Adrenal gland (tissue), 5 donors: ENCODE measurements around the gene AFTPH.

Source experiments
- POLR2A ChIP-seq, 2 donors: fragments of 450-650 bp; IDR thresholded peaks; one replicate each; pipeline ENCODE4 v1.6.1; 2017; ENCODE audit warnings: antibody characterized with exemption in 2 of 2, mild to moderate bottlenecking in 2 of 2, moderate library complexity in 1 of 2
- TF ChIP-seq, protein P1 (sequence below), 6 experiments: fragments of 450-650 bp in 4 of 6; fragments of 200-600 bp in 2 of 6; sonication (generic) in 1 of 6; IDR thresholded peaks; 1 replicate in 5 of 6; 2 replicates in 1 of 6; pipeline versions ENCODE4 v1.5.1 to v1.8.0; 2016 to 2021; ENCODE audit warnings: antibody characterized with exemption in 6 of 6, mild to moderate bottlenecking in 2 of 6, moderate library complexity in 1 of 6
- donor health status: DM: no; HTN: no; CAD: no.

DNA sequence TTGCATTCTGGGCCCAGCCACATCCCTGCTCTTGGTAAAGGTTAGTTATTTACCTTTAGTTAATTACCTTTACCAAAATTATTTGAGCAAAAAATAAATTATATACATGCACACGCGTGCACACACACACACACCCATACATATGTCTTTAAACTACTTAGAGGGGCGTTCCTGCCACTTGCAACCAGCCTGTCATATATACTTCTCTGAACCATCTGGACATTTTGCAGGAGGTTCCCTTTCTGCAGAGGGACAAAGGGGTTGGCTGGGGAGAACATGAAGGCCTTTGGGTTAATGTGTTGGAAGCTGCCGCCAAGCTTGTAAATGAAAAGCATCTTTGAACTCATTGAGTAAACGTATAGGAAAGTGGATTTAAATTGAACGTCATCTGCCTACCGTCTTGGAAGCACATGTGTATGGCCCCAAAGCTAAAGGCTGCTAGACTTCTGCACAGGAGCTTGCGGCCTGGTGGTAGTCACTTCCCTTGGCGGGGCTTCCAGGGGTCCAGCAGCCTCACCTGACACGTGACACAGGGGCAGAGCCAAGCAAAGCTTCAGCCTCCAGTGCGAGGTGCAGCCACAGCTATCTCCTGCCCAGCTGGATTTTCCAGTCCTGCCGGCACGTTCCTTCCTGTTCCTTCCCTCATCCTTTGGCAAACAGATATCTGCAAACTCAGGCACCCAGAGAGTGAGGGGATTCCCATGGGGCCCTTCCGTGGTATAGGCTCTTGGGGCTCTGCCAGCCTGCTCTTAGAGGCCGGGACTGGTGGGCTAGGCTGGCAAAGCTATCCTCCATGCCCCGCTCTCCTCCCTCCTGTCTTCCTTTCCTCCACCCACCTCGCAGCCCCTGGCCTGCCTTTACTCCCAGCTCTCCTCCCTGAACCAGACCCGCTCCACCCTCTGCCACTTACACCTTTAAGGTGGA lies 83.5 kb downstream of the AFTPH start:
- no peak for TF ChIP-seq POLR2A (IDR thresholded peaks at IDR 0.05)
- TF ChIP-seq, protein P1, sequence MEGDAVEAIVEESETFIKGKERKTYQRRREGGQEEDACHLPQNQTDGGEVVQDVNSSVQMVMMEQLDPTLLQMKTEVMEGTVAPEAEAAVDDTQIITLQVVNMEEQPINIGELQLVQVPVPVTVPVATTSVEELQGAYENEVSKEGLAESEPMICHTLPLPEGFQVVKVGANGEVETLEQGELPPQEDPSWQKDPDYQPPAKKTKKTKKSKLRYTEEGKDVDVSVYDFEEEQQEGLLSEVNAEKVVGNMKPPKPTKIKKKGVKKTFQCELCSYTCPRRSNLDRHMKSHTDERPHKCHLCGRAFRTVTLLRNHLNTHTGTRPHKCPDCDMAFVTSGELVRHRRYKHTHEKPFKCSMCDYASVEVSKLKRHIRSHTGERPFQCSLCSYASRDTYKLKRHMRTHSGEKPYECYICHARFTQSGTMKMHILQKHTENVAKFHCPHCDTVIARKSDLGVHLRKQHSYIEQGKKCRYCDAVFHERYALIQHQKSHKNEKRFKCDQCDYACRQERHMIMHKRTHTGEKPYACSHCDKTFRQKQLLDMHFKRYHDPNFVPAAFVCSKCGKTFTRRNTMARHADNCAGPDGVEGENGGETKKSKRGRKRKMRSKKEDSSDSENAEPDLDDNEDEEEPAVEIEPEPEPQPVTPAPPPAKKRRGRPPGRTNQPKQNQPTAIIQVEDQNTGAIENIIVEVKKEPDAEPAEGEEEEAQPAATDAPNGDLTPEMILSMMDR (IDR thresholded peaks at IDR 0.05) = no peak
